Measurements from ENCODE around the gene HTRA1. TPM values are rescaled to one million over a fixed set of nuclear protein-coding genes. Genes with fewer than 3 reads are reported as not detected.

HTRA1 gene
- total RNA-seq, 1 experiment from 2014 or later = 0.39 TPM

- Histone ChIP-seq H3K9ac (ENCODE audit: low read length) (no peak overlapping the region), H3K79me2 (ENCODE audit: insufficient read depth, low read length) (no peaks in the 10 kb centered on the region), H3K27me3 (ENCODE audit: insufficient read depth, low read length) (no peaks in the 10 kb centered on the region), H4K20me1 (ENCODE audit: insufficient read depth) (no peaks in the 10 kb centered on the region), H3K27ac (ENCODE audit: low read depth, low read length) (no peak overlapping the region), H3K4me2 (ENCODE audit: low read length) (no peak overlapping the region), H3K4me1 (ENCODE audit: control insufficient read depth in 1 of 2, insufficient read depth in 2 of 2, low read length in 2 of 2) (no peaks in the 10 kb centered on the region), H3K9me2 (ENCODE audit: insufficient read depth) (no peaks in the 10 kb centered on the region), H3K9me3 (ENCODE audit: control insufficient read depth in 1 of 2, insufficient read depth in 1 of 2, low read depth in 1 of 2, low read length in 2 of 2) (no peaks in the 10 kb centered on the region), H3K4me3 (replicated peaks in 1 of 2; ENCODE audit: low read depth in 1 of 2, low read length in 2 of 2) (no peak overlapping the region), H3K36me3 (ENCODE audit: control insufficient read depth in 1 of 2, insufficient read depth in 2 of 2, low read length in 2 of 2) (no peaks in the 10 kb centered on the region), H2AFZ (ENCODE audit: low read depth, low read length, poor library complexity, severe bottlenecking) (no peak overlapping the region)
- ATAC-seq = no peak
- DNase-seq (ENCODE audit: low read depth, low spot score) = no peak
- intact Hi-C loops (cut with micrococcal nuclease) = no loop called here
- POLR2A ChIA-PET = no interaction called here
- TF ChIP-seq SRF (IDR thresholded peaks at IDR 0.05; ENCODE audit: low read depth) (no peak), SIN3A (IDR thresholded peaks at IDR 0.05; ENCODE audit: low read depth) (no peak), ZNF274 (IDR thresholded peaks at IDR 0.05; ENCODE audit: low read depth, low read length) (no peak), CTCF (IDR thresholded peaks at IDR 0.05 in 2 of 3, conservative IDR thresholded peaks at IDR 0.05 in 1 of 3; ENCODE audit: borderline replicate concordance in 1 of 3, insufficient read depth in 1 of 3, low read depth in 2 of 3, low read length in 2 of 3) (no peak), RAD21 (IDR thresholded peaks at IDR 0.05; ENCODE audit: low read depth) (no peak), CBX3 (IDR thresholded peaks at IDR 0.05; ENCODE audit: low read depth) (no peak), POLR2A (IDR thresholded peaks at IDR 0.05; ENCODE audit: borderline replicate concordance, extremely low read depth, insufficient read depth, insufficient read length) (no peak), EZH2phosphoT487 (IDR thresholded peaks at IDR 0.05; ENCODE audit: borderline replicate concordance) (no peak), YY1 (IDR thresholded peaks at IDR 0.05; ENCODE audit: extremely low read depth, insufficient replicate concordance, low read depth, low read length) (no peak), CEBPB (IDR thresholded peaks at IDR 0.05; ENCODE audit: low read depth) (no peak), EZH2 (IDR thresholded peaks at IDR 0.05) (no peak), EGR1 (IDR thresholded peaks at IDR 0.05; ENCODE audit: low read depth) (no peak), TCF7L2 (IDR thresholded peaks at IDR 0.05; ENCODE audit: borderline replicate concordance, extremely low read depth, insufficient read depth, insufficient read length) (no peak)
- TF ChIP-seq, protein P1, sequence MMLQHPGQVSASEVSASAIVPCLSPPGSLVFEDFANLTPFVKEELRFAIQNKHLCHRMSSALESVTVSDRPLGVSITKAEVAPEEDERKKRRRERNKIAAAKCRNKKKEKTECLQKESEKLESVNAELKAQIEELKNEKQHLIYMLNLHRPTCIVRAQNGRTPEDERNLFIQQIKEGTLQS (IDR thresholded peaks at IDR 0.05) = no peak
- RAD21 ChIA-PET (ENCODE audit: low non-redundant PET in 1 of 2, low total read pairs in 2 of 2, uncharacterized antibody in 2 of 2, unreplicated experiment in 2 of 2) = no interaction called here
- CTCF ChIA-PET = interaction anchor here (0.9 to 1.0 kb wide), 2 partner anchors 21 to 24 kb away, joined by 3 read pairs; no protein-coding TSS in a partner anchor
- no TSS peak for BruUV-seq (replicated peaks)
Measured at GRCh38 chr10:122544493-122544892, 83.1 kb downstream of the HTRA1 start.
